Neural cell (in vitro differentiated cells): Measurements from ENCODE around the gene PCSK9. TPM values are rescaled to one million over a fixed set of nuclear protein-coding genes. Genes with fewer than 3 reads are reported as not detected.

ENCODE experiments used
- H2AFZ ChIP-seq: fragments of 200-600, 300-800 bp; sonication (generic), shearing (Covaris generic); 2 replicates; pipeline ENCODE4 v1.6.0; 2014; ENCODE audit warnings: low read depth, mild to moderate bottlenecking, antibody characterized with exemption, low read length, moderate library complexity
- H3F3A ChIP-seq: fragments of 200-600 bp; shearing (Covaris generic); 2 replicates; pipeline ENCODE4 v1.6.1; 2016; ENCODE audit warnings: mild to moderate bottlenecking, moderate library complexity, mixed read lengths, antibody characterized with exemption, low read length; ENCODE audit not compliant: insufficient read depth, poor library complexity, severe bottlenecking
- H3K27ac ChIP-seq: fragments of 200-600, 300-800 bp; sonication (generic), shearing (Covaris generic); 2 replicates; pipeline ENCODE4 v1.5.1; 2014; ENCODE audit warnings: mild to moderate bottlenecking, low read length, moderate library complexity
- H3K27me3 ChIP-seq: fragments of 300-800, 200-600 bp; sonication (generic), shearing (Covaris generic); 2 replicates; pipeline ENCODE4 v1.6.0; 2014; ENCODE audit warnings: mild to moderate bottlenecking, low read depth, low read length, moderate library complexity; ENCODE audit not compliant: insufficient read depth
- H3K36me3 ChIP-seq: fragments of 300-800, 200-600 bp; sonication (generic), shearing (Covaris generic); 2 replicates; pipeline ENCODE4 v1.5.1; 2014; ENCODE audit warnings: mild to moderate bottlenecking, antibody characterized with exemption, low read length, moderate library complexity; ENCODE audit not compliant: insufficient read depth
- H3K4me2 ChIP-seq: fragments of 300-800, 200-600 bp; sonication (generic), shearing (Covaris generic); 2 replicates; pipeline ENCODE4 v1.6.0; 2014; ENCODE audit warnings: mild to moderate bottlenecking, low read length
- H3K4me3 ChIP-seq: fragments of 300-800, 200-600 bp; sonication (generic), shearing (Covaris generic); 2 replicates; pipeline ENCODE4 v1.5.1; 2014; ENCODE audit warnings: mild to moderate bottlenecking, low read length, moderate library complexity
- H3K79me2 ChIP-seq: fragments of 200-600 bp; shearing (Covaris generic); replicated peaks from 2 replicates; pipeline ENCODE4 v1.6.0; 2014; ENCODE audit warnings: mild to moderate bottlenecking, low read length, moderate library complexity; ENCODE audit not compliant: insufficient read depth
- H3K9ac ChIP-seq: fragments of 300-800, 200-600 bp; sonication (generic), shearing (Covaris generic); 2 replicates; pipeline ENCODE4 v1.6.1; 2016; ENCODE audit warnings: mild to moderate bottlenecking, low read length, mixed read lengths
- H3K9me2 ChIP-seq: fragments of 200-600 bp; shearing (Covaris generic); 2 replicates; pipeline ENCODE4 v1.6.1; 2016; ENCODE audit warnings: mild to moderate bottlenecking, low read length, mixed read lengths; ENCODE audit not compliant: insufficient read depth
- H3K9me3 ChIP-seq: fragments of 200-600, 300-800 bp; sonication (generic), shearing (Covaris generic); 2 replicates; pipeline ENCODE4 v1.6.1; 2016; ENCODE audit warnings: mild to moderate bottlenecking, mixed run types, low read length, moderate library complexity, mixed read lengths
- H4K20me1 ChIP-seq: fragments of 200-600 bp; shearing (Covaris generic); 2 replicates; pipeline ENCODE4 v1.6.1; 2016; ENCODE audit warnings: mild to moderate bottlenecking, mixed run types; ENCODE audit not compliant: insufficient read depth
- CTCF ChIP-seq: fragments of 450-650 bp; IDR thresholded peaks from 2 replicates; pipeline ENCODE4 v1.5.1; 2014; ENCODE audit warnings: antibody characterized with exemption, mild to moderate bottlenecking, moderate library complexity; ENCODE audit not compliant: poor library complexity, severe bottlenecking
- EP300 ChIP-seq: fragments of 450-650 bp; conservative IDR thresholded peaks from 2 replicates; pipeline ENCODE4 v1.6.1; 2014; ENCODE audit warnings: antibody characterized with exemption, mild to moderate bottlenecking, moderate library complexity; ENCODE audit not compliant: poor library complexity, severe bottlenecking
- EZH2 ChIP-seq: fragments of 200-600, 300-800 bp; shearing (Covaris generic), sonication (generic); IDR thresholded peaks from 2 replicates; pipeline ENCODE4 v1.6.1; 2014; ENCODE audit warnings: antibody characterized with exemption, low read length, borderline replicate concordance, mild to moderate bottlenecking; ENCODE audit not compliant: insufficient read depth, poor library complexity, severe bottlenecking
- MXI1 ChIP-seq: fragments of 450-650 bp; conservative IDR thresholded peaks from 2 replicates; pipeline ENCODE4 v1.6.1; 2014; ENCODE audit warnings: antibody characterized with exemption, mild to moderate bottlenecking; ENCODE audit not compliant: poor library complexity, severe bottlenecking
- POLR2AphosphoS5 ChIP-seq: IDR thresholded peaks from 2 replicates; pipeline ENCODE4 v1.6.1; 2012
- RAD21 ChIP-seq: fragments of 450-650 bp; conservative IDR thresholded peaks from 2 replicates; pipeline ENCODE4 v1.6.1; 2014; ENCODE audit warnings: antibody characterized with exemption, mild to moderate bottlenecking, moderate library complexity
- REST ChIP-seq: IDR thresholded peaks from 2 replicates; pipeline ENCODE4 v1.6.1; 2012; ENCODE audit warnings: borderline replicate concordance
- SMC3 ChIP-seq: fragments of 450-650 bp; conservative IDR thresholded peaks from 2 replicates; pipeline ENCODE4 v1.6.1; 2014; ENCODE audit warnings: antibody characterized with exemption, mild to moderate bottlenecking, moderate library complexity; ENCODE audit not compliant: poor library complexity
- TAF1 ChIP-seq: IDR thresholded peaks from 2 replicates; pipeline ENCODE4 v1.6.1; 2012; ENCODE audit warnings: low read depth
- polyA plus RNA-seq: library from polyadenylated mRNA; depleted of rRNA; stranded (reverse); fragments of >200 nt; gene quantifications from 2 replicates; pipeline ENCODE4 v1.2.3, GENCODE V29; 2014

The PCSK9 gene
- polyA plus RNA-seq, 1 donor from 2014 or later, result not detected

GRCh38 chr1:55084257-55084656 is 44.9 kb downstream of the PCSK9 start:
- H3K79me2 ChIP-seq, result no peaks in the 10 kb centered on the region
- H4K20me1 ChIP-seq, result no peaks in the 10 kb centered on the region
- H2AFZ ChIP-seq, result no peak overlapping the region
- H3K9ac ChIP-seq, result no peak overlapping the region
- no peak overlapping the region for H3K4me3 ChIP-seq
- H3K27ac ChIP-seq, result no peak overlapping the region
- no peaks in the 10 kb centered on the region for H3K9me2 ChIP-seq
- H3K9me3 ChIP-seq, result no peaks in the 10 kb centered on the region
- no peaks in the 10 kb centered on the region for H3F3A ChIP-seq
- H3K27me3 ChIP-seq, result no peaks in the 10 kb centered on the region
- H3K4me2 ChIP-seq, result no peak overlapping the region
- peaks cover 21% of the 10 kb centered on the region for H3K36me3 ChIP-seq
- TF ChIP-seq CTCF, result no peak

GRCh38 chr1:55087439-55087838 is 48.1 kb downstream of the PCSK9 start:
- no peaks in the 10 kb centered on the region for H3K27me3 ChIP-seq
- no peak overlapping the region for H3K4me2 ChIP-seq
- no peaks in the 10 kb centered on the region for H3K9me3 ChIP-seq
- H2AFZ ChIP-seq, result no peak overlapping the region
- TF ChIP-seq MXI1, result no peak
- TF ChIP-seq POLR2AphosphoS5, result no peak
- TF ChIP-seq CTCF, result no peak
- no peak for TF ChIP-seq EZH2
- no peak for TF ChIP-seq SMC3
- TF ChIP-seq REST, result no peak
- TF ChIP-seq EP300, result no peak
- no peak for TF ChIP-seq TAF1
- TF ChIP-seq RAD21, result no peak
- peaks cover 14% of the 10 kb centered on the region for H3K36me3 ChIP-seq
- H3F3A ChIP-seq, result no peaks in the 10 kb centered on the region
- no peaks in the 10 kb centered on the region for H4K20me1 ChIP-seq
- no peaks in the 10 kb centered on the region for H3K9me2 ChIP-seq
- H3K4me3 ChIP-seq, result no peak overlapping the region
- H3K79me2 ChIP-seq, result no peaks in the 10 kb centered on the region
- H3K27ac ChIP-seq, result no peak overlapping the region
- H3K9ac ChIP-seq, result no peak overlapping the region
